Right lobe of liver (tissue), 6 donors: ENCODE results near the gene NCEH1. TPM values are rescaled to one million over a fixed set of nuclear protein-coding genes. Genes with fewer than 3 reads are reported as not detected.

ENCODE experiments used
- ATAC-seq, 4 donors: fragments of 200-7000 bp; cut with Tn5 transposase; one replicate each; pipeline ENCODE4 v1.9.1; 2020; ENCODE audit warnings: mild to moderate bottlenecking in 4 of 4, moderate library complexity in 4 of 4
- DNase-seq, 3 donors: peaks; one replicate each; pipeline ENCODE4 v3.0.0-alpha.2; 2020
- H3K27ac ChIP-seq, 3 donors: fragments of 200-600 bp; one replicate each; pipeline ENCODE4 v1.8.0; 2022
- H3K27me3 ChIP-seq, 2 donors: fragments of 200-600 bp; one replicate each; pipeline ENCODE4 v1.8.0; 2022
- H3K36me3 ChIP-seq, 4 donors: fragments of 200-600 bp; sonication (generic) in 1 of 4; one replicate each; pipeline versions ENCODE4 v1.5.1 to v1.8.0; 2017 to 2022; ENCODE audit warnings: control low read depth in 1 of 4
- H3K4me1 ChIP-seq, 4 donors: fragments of 200-600 bp; sonication (generic) in 1 of 4; one replicate each; pipeline versions ENCODE4 v1.5.1 to v1.8.0; 2017 to 2022; ENCODE audit warnings: control low read depth in 1 of 4
- H3K4me3 ChIP-seq, 3 donors: fragments of 200-600 bp; one replicate each; pipeline ENCODE4 v1.8.0; 2022
- H3K9me3 ChIP-seq, 4 donors: fragments of 200-600 bp; sonication (generic) in 1 of 4; one replicate each; pipeline versions ENCODE4 v1.5.1 to v1.8.0; 2017 to 2022; ENCODE audit warnings: control low read depth in 1 of 4
- POLR2A ChIP-seq: fragments of 450-650 bp; IDR thresholded peaks from one replicate; pipeline ENCODE4 v1.6.1; 2017; ENCODE audit warnings: antibody characterized with exemption, mild to moderate bottlenecking
- WGBS: methylation state at CpG from one replicate; pipeline ENCODE4 v1.1.6; 2018; ENCODE audit warnings: low coverage, low lambda C conversion rate; ENCODE audit not compliant: insufficient coverage; ENCODE audit errors: missing lambda C conversion rate; 5-methylcytosine and 5-hydroxymethylcytosine counted together
- intact Hi-C, 2 donors: fragments of 100-400 bp; cut with DNase I; formaldehyde crosslinking; loops; one replicate each; pipeline versions ENCODE4 v1.11.2 to v1.14.1; 2022
- total RNA-seq, 6 experiments: library from RNA; depleted of rRNA in 2 of 6; stranded (reverse); fragments of >200 nt in 2 of 6; fragmentation: NEBNext Ultra II Directional in 3 of 6; extraction: Animal tissue kit (Norgen Biotek cat#: 25700) in 3 of 6; gene quantifications; one replicate each; pipeline versions ENCODE4 v1.1.0 to v1.2.4, GENCODE V29; 2016 to 2023
- TF ChIP-seq, protein P1 (sequence below), 4 donors: fragments of 200-600 bp in 3 of 4; fragments of 450-650 bp in 1 of 4; IDR thresholded peaks; one replicate each; pipeline versions ENCODE4 v1.5.1 to v1.8.0; 2016 to 2022; ENCODE audit warnings: antibody characterized with exemption in 4 of 4, mild to moderate bottlenecking in 2 of 4
- donor health status: DM: no; HTN: yes; CAD: no.
- donor health status: DM: no; HTN: no; CAD: no.
- donor health status: DM: no; HTN: no; CAD: no.
- donor health status: DM: no; HTN: yes; CAD: no.
- donor health status: DM: no; HTN: yes; CAD: no.

Gene NCEH1
- total RNA-seq, 6 experiments from 2014 or later = 1.5 to 13.0 (median 4.3) TPM

DNA sequence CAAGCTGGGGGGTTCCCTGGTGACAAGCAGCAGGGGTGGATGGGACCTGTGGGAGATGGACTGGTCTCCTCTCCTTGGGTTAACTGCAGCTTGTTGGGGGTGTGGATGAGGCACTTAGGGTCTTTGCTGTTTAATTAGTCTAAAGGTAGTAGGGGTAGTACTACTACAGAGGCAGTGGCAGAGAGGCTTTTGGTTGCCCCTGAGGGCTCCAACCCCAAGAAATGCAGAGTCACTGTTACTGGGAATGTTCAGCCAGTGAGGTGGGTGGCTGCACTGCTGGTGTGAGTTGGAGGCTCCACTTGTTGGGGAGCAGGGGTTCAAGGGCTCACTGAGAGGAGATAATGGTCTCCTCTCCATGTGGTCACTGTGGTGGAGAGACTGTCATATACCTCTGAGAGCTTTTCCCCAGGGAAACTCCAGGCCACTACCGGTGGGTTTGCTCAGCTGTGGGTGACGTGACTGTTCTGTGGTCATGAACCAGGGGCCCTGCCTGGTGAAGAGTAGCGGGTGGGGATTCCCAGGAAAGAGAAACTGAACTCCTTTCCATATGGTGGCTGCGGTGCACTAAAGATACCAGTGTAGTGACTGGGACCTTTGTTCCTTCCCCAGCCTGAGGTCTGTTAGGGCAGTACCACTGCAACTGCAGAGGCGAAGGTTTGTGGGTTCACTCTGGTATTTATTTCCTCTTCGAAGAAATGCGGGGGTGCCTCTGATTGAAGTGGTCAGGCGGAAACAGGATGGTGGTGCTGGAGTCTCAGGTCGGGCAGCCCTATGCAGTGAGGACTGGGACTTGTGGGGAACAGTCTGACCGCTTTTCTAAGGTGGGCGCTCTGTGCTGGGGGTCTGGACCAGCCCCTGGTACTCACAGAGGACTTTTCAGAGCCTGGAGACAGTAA, 118.7 kb downstream of the NCEH1 start:
- WGBS = 74% methylated on average over 5 of the region's 11 CpGs

DNA sequence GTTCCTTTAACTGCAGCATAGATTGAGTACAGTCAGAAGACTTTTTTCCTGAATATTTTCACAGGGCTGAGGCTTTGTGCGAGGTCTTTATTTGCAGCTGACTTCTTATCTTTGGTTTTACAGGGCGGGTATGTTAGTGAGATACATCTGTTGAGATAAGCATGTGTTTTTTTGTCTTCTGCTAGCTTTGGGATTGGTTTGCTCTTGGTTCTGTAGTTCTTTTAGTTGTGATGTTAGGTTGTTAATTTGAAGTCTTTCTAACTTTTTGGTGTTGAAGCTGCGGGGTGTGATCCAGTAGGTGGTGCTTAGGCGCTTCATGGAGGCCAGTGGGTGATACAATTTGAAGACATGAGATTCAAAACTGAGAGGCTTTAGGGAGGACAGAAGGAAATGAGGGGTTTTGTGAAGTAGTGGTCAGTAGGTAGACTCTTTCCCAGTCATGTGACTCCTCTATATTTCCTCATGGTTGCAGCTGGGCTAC, 119.7 kb downstream of the NCEH1 start:
- DNase-seq = no peak
- Histone ChIP-seq H3K27me3 (no peaks in the 10 kb centered on the region), H3K4me1 (peaks cover 0 to 27% (median 7%) of the 10 kb centered on the region in 4 donors), H3K36me3 (no peaks in the 10 kb centered on the region), H3K9me3 (no peaks in the 10 kb centered on the region), H3K27ac (no peak overlapping the region), H3K4me3 (no peak overlapping the region)
- no peak for ATAC-seq
- TF ChIP-seq POLR2A = no peak
- TF ChIP-seq, protein P1, sequence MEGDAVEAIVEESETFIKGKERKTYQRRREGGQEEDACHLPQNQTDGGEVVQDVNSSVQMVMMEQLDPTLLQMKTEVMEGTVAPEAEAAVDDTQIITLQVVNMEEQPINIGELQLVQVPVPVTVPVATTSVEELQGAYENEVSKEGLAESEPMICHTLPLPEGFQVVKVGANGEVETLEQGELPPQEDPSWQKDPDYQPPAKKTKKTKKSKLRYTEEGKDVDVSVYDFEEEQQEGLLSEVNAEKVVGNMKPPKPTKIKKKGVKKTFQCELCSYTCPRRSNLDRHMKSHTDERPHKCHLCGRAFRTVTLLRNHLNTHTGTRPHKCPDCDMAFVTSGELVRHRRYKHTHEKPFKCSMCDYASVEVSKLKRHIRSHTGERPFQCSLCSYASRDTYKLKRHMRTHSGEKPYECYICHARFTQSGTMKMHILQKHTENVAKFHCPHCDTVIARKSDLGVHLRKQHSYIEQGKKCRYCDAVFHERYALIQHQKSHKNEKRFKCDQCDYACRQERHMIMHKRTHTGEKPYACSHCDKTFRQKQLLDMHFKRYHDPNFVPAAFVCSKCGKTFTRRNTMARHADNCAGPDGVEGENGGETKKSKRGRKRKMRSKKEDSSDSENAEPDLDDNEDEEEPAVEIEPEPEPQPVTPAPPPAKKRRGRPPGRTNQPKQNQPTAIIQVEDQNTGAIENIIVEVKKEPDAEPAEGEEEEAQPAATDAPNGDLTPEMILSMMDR (IDR thresholded peaks at IDR 0.05) = no peak
- WGBS = 75% methylated on average over 4 of the region's 4 CpGs
- intact Hi-C loops = no loop called here

More for the DNA sequence above, 118.7 kb downstream of the NCEH1 start:
- ATAC-seq (no peak), DNase-seq (no peak)
- H3K27me3 ChIP-seq = no peaks in the 10 kb centered on the region
- TF ChIP-seq POLR2A = no peak
- TF ChIP-seq, protein P1 (IDR thresholded peaks at IDR 0.05) = no peak
- H3K4me1 ChIP-seq = peaks cover 0 to 23% (median 5%) of the 10 kb centered on the region in 4 donors
- H3K4me3 ChIP-seq = no peak overlapping the region
- no peaks in the 10 kb centered on the region for H3K36me3 ChIP-seq
- H3K9me3 ChIP-seq = no peaks in the 10 kb centered on the region
- intact Hi-C loops = no loop called here
- H3K27ac ChIP-seq = no peak overlapping the region

DNA sequence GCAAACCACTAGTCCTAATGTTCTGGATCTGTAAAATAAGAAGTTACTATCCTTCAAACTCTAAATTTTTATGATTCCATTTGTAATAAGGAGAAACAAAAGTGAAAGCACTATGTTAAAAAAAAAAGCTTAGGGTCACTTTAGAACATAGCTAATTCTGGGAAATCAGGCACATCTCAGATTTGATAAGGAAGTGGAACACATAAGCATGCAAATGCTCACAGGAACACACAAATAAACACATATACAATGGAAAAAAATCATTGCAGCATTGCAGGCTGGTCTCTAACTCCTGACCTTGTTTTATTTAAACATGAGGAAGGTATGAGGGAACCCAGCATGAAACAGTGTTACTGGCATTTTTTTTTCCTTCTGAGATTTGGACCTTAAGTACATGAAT, 124.4 kb downstream of the NCEH1 start:
- H3K27ac ChIP-seq = peak overlapping the region; percentile 72 to 81 (median 73)
- H3K4me1 ChIP-seq = peaks cover 0 to 17% (median 6%) of the 10 kb centered on the region in 4 donors
- ATAC-seq (peak; percentile 81 to 90 (median 86)), DNase-seq (no peak)
- intact Hi-C loops = no loop called here
- no peaks in the 10 kb centered on the region for H3K36me3 ChIP-seq
- H3K27me3 ChIP-seq = no peaks in the 10 kb centered on the region
- no peaks in the 10 kb centered on the region for H3K9me3 ChIP-seq
- peak overlapping the region in 1 of 3 donors; percentile 7 for H3K4me3 ChIP-seq
- no peak for TF ChIP-seq POLR2A
- TF ChIP-seq, protein P1 (IDR thresholded peaks at IDR 0.05) = no peak

DNA sequence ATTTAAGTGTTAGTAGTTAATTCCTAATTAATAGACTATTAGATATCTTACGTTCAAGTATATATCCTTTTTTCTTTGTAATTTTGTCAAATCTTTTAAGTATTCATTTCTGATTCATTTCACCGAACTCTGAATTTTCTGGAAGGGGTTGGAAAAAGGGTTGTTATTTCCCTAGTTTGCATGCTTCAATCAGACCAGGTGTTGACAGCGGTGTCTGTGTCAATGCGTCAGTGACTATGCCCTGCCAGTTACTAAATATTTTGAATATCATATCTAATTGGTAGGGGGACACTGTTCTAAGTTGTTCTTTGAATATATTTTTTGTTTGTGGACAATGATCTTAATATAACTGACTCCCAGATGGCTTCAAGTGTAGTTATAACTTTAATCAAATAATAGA, 124.9 kb downstream of the NCEH1 start:
- peak; percentile 64 to 74 (median 68) for ATAC-seq
- Histone ChIP-seq H3K4me3 (peak overlapping the region in 1 of 3 donors; percentile 7), H3K27ac (peak overlapping the region; percentile 45 to 81 (median 73)), H3K9me3 (no peaks in the 10 kb centered on the region), H3K36me3 (no peaks in the 10 kb centered on the region), H3K4me1 (peaks cover 0 to 21% (median 6%) of the 10 kb centered on the region in 4 donors), H3K27me3 (no peaks in the 10 kb centered on the region)
- DNase-seq = no peak
- WGBS = 33% methylated on average over 4 of the region's 4 CpGs
- no peak for TF ChIP-seq POLR2A
- TF ChIP-seq, protein P1 (IDR thresholded peaks at IDR 0.05) = no peak
- intact Hi-C loops = no loop called here
